Activated CD4-positive, alpha-beta memory T cell treated with anti-CD3 and anti-CD28 coated beads, Interleukin-2, amount 10 ng/mL, durations not matched to agents 7 days and 5 days (primary cell): ENCODE measurements around the gene NUDT13. TPM values are rescaled to one million over a fixed set of nuclear protein-coding genes. Genes with fewer than 3 reads are reported as not detected.
A peak's percentile ranks its signal among the peaks of the same experiment; 100 is the strongest.

Experiments
- CTCF ChIA-PET: fragments of 350-600 bp; sonication (Branson Sonifier 250); formaldehyde crosslinking; loops from one replicate; lab custom pipeline; 2021; ENCODE audit warnings: antibody characterized with exemption, inconsistent platforms; lab: Charles Lee
- POLR2A ChIA-PET: fragments of 350-600 bp; sonication (Branson Sonifier 250); formaldehyde crosslinking; loops from one replicate; lab custom pipeline; 2021; ENCODE audit warnings: antibody characterized with exemption; lab: Charles Lee
- DNase-seq: peaks from one replicate; pipeline ENCODE4 v3.0.0-alpha.2; 2020
- H3K27ac Mint-ChIP-seq: one replicate; pipeline ENCODE4 v1.8.0; 2021; ENCODE audit warnings: mild to moderate bottlenecking, mixed read lengths
- H3K27me3 Mint-ChIP-seq: one replicate; pipeline ENCODE4 v1.8.0; 2021; ENCODE audit warnings: mixed read lengths
- H3K36me3 Mint-ChIP-seq: one replicate; pipeline ENCODE4 v1.8.0; 2021; ENCODE audit warnings: low read depth, mixed read lengths
- H3K4me1 Mint-ChIP-seq: one replicate; pipeline ENCODE4 v1.8.0; 2021; ENCODE audit warnings: mixed read lengths
- H3K4me3 Mint-ChIP-seq: one replicate; pipeline ENCODE4 v1.8.0; 2021; ENCODE audit warnings: mild to moderate bottlenecking, mixed read lengths
- H3K9me3 Mint-ChIP-seq: one replicate; pipeline ENCODE4 v1.8.0; 2021; ENCODE audit warnings: mixed read lengths
- total RNA-seq, 2 experiments: library from RNA; stranded (reverse); gene quantifications; one replicate each; pipeline ENCODE4 v1.2.3, GENCODE V29; 2021

The NUDT13 gene
- 1 to 10 TPM; 1.5 to 1.6 TPM for total RNA-seq

DNA sequence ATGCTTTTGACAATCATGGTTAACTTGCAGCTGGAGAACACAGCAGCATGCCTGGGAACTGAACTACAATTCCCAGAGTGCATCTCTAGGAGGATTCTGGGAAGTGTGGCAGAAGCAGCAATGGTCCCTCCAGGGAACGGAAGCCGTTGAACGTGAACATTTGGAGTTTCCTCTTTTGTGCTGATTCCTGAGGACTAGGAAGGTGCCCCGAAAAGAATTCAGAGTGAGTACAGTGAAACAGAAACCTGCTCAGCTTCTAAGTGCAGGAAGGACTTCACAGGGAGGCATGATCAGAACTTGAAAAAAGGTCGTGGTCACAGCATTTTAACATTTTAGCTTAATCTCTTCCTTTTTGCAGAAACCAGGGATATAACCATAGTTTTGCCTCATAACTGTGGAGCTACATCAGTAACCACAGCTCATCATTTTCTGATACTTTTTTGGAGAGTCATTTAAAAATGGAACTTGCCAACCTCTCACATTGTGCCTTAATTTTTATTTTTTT lies at the start of gene NUDT13:
Gene NUDT13 (plus strand): TSS at position 111 of the 505 bp plus-strand sequence. CDS start 3,911 bp downstream, outside the sequence.
- ChIA-PET CTCF (interaction anchor here (0.5 to 5.3 kb wide), 4 partner anchors 9 to 212 kb away, joined by 3 to 65 read pairs (median 4); partner anchors contain the start of gene P4HA1), POLR2A (interaction anchor here (0.7 to 3.1 kb wide), 9 partner anchors 12 to 385 kb away, joined by 3 to 35 read pairs (median 3); partner anchors contain the start of genes DNAJC9, ECD, FAM149B1 and P4HA1)
- no peaks in the 10 kb centered on the region for H3K27me3 Mint-ChIP-seq
- H3K4me3 Mint-ChIP-seq: peak within 1 kb of the TSS; percentile 80
- peaks cover 13% of the 10 kb centered on the region for H3K4me1 Mint-ChIP-seq
- peaks cover 34% of the 10 kb centered on the region for H3K36me3 Mint-ChIP-seq
- H3K27ac Mint-ChIP-seq: peak within 1 kb of the TSS; percentile 81
- peaks cover 15% of the 10 kb centered on the region for H3K9me3 Mint-ChIP-seq
- DNase-seq: peak; percentile 46

DNA sequence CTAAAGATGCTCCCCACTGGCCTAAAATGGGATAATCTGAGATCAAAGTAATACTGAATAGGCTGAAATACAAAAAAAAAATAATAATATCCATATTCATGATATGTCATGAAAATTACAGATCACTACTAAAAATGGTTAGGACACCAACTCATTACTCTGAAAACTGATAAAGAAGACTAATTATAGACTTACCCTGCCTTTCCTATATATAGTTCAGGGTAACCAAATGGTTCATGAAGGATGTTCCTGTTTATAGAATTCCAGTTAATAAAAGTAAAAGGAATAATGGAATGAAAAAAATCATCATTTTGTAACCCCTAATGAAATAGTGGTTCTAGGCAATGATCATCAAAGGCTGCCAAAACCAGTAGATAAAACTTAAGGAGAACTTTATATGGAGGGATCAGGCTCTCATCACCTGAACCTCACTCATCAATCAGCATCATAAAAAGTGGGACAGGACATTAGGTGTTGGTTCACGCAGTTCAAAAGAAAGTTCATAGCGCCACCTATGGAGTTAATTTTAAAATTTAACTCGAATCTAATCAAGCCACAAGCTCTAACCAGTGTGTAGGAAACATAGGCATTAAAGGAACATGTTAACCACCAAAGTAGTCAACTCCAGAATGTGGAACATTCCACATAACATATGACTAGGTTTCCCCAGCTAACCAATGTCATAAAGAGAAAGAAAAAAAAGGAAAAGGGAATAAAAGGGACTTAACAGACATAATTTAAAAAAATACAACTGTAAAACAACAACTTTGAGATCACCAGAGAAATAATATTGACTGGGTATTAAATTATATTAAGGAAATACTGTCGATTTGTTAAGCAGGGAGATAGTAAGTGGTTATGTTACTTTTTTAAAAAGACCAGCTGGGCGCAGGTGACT lies 49.3 kb upstream of the NUDT13 start:
- no peak for DNase-seq
- POLR2A ChIA-PET: interaction anchor here (0.7 kb wide), 1 partner anchor 34 kb away, joined by 3 read pairs; no protein-coding TSS in a partner anchor
- Mint-ChIP-seq H3K4me1 (peaks cover 15% of the 10 kb centered on the region), H3K9me3 (no peaks in the 10 kb centered on the region), H3K27me3 (no peaks in the 10 kb centered on the region), H3K4me3 (no peak overlapping the region), H3K27ac (no peak overlapping the region), H3K36me3 (peaks cover 26% of the 10 kb centered on the region)
- CTCF ChIA-PET: interaction anchor here (0.6 to 4.3 kb wide), 13 partner anchors 8 to 1127 kb away, joined by 3 to 27 read pairs (median 4); partner anchors contain the start of gene P4HA1

DNA sequence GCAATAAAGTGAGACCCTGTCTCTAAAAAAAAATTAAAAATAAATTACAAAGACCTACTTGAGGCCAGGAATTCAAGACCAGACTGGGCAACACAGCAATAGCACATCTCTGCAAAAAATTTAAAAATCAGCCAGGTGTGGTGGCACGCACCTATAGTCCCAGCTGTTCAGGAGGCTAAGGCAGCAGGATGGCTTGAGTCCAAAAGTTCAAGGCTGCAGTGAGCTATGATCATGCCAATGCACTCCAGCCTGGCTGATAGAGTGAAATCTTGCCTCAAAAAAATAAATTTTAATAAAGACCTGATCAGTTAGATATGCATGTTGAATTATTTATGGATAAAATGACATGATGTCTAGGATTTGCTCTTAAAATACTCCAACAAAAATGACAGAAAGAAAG lies 48.5 kb upstream of the NUDT13 start:
- CTCF ChIA-PET: interaction anchor here (0.6 to 4.3 kb wide), 11 partner anchors 9 to 698 kb away, joined by 3 to 27 read pairs (median 5); partner anchors contain the start of gene P4HA1
- POLR2A ChIA-PET: interaction anchor here (0.7 kb wide), 1 partner anchor 34 kb away, joined by 3 read pairs; no protein-coding TSS in a partner anchor
- Mint-ChIP-seq H3K9me3 (no peaks in the 10 kb centered on the region), H3K27me3 (no peaks in the 10 kb centered on the region), H3K4me1 (peaks cover 15% of the 10 kb centered on the region), H3K27ac (no peak overlapping the region), H3K36me3 (peaks cover 26% of the 10 kb centered on the region), H3K4me3 (no peak overlapping the region)
- DNase-seq: no peak

DNA sequence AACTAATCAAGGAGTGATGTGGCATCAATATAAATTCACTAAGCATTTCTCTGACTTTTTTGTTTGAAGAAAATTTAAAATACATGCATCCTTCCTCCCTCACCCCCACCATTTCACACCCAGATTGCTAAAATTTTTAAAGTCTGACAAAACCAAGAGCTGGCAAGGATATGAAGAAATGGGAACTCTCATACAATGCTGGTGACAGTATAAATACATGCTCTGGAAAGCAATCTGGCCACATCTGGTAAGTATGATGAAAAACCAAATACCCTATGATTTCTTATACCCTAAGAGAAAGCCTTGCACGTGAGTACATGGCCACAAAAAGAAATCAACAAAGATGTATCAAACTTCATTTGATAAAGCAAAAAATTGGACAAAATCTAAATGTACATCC lies 44.8 kb upstream of the NUDT13 start:
- H3K4me1 Mint-ChIP-seq: peaks cover 9% of the 10 kb centered on the region
- CTCF ChIA-PET: no interaction called here
- no peaks in the 10 kb centered on the region for H3K27me3 Mint-ChIP-seq
- no peak overlapping the region for H3K4me3 Mint-ChIP-seq
- POLR2A ChIA-PET: interaction anchor here (1.1 kb wide), 1 partner anchor 31 kb away, joined by 3 read pairs; no protein-coding TSS in a partner anchor
- peaks cover 36% of the 10 kb centered on the region for H3K36me3 Mint-ChIP-seq
- no peak for DNase-seq
- H3K27ac Mint-ChIP-seq: no peak overlapping the region
- H3K9me3 Mint-ChIP-seq: no peaks in the 10 kb centered on the region

DNA sequence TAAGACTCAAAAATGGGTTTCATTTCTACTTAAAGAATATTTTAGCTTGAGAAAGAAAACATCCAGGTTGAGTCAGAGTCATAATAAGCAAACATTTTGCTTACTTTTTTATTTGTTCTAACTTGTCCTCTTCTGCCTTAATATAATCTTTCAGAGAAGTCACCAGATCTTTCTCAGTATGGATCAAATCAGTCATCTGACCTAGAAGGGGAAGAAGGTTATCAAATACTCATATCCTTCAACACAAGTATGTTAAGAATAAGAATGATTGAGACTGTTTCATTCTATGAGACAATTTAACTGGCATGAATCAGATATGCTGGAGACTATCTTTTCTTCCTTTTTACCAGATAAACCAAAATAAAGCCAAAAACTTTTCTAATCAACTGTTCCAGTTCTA lies 36.6 kb upstream of the NUDT13 start:
- H3K9me3 Mint-ChIP-seq: no peaks in the 10 kb centered on the region
- peaks cover 45% of the 10 kb centered on the region for H3K36me3 Mint-ChIP-seq
- DNase-seq: no peak
- no peaks in the 10 kb centered on the region for H3K27me3 Mint-ChIP-seq
- CTCF ChIA-PET: no interaction called here
- no peak overlapping the region for H3K27ac Mint-ChIP-seq
- POLR2A ChIA-PET: interaction anchor here (1.0 kb wide), 1 partner anchor 22 kb away, joined by 3 read pairs; no protein-coding TSS in a partner anchor
- H3K4me1 Mint-ChIP-seq: peaks cover 15% of the 10 kb centered on the region
- no peak overlapping the region for H3K4me3 Mint-ChIP-seq

DNA sequence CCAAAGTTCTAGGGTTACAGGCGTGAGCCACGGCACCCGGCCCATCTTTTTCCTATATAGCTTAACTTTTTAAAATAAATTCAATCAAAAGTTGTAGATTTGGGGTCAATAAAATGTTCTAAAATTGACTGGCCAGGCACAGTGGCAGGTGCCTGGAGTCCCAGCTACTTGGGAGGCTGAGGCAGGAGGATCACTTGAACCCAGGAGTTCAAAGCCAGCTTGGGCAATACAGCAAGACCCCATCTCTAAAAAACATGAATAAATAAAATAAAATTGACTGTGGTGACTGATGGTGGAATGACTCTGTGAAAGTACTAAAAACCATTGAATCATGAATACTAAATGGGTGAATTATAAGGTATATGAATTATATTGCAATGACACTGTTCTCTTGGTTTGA lies 34.4 kb upstream of the NUDT13 start:
- no peaks in the 10 kb centered on the region for H3K27me3 Mint-ChIP-seq
- H3K9me3 Mint-ChIP-seq: no peaks in the 10 kb centered on the region
- H3K4me1 Mint-ChIP-seq: peaks cover 17% of the 10 kb centered on the region
- no peak overlapping the region for H3K4me3 Mint-ChIP-seq
- H3K27ac Mint-ChIP-seq: no peak overlapping the region
- peaks cover 36% of the 10 kb centered on the region for H3K36me3 Mint-ChIP-seq
- DNase-seq: no peak
- ChIA-PET CTCF (interaction anchor here (0.8 to 3.6 kb wide), 2 partner anchors 14 to 20 kb away, joined by 4 to 34 read pairs; partner anchors contain the start of gene P4HA1), POLR2A (interaction anchor here (0.9 to 1.3 kb wide), 3 partner anchors 23 to 171 kb away, joined by 3 to 4 read pairs (median 3); no protein-coding TSS in a partner anchor)

DNA sequence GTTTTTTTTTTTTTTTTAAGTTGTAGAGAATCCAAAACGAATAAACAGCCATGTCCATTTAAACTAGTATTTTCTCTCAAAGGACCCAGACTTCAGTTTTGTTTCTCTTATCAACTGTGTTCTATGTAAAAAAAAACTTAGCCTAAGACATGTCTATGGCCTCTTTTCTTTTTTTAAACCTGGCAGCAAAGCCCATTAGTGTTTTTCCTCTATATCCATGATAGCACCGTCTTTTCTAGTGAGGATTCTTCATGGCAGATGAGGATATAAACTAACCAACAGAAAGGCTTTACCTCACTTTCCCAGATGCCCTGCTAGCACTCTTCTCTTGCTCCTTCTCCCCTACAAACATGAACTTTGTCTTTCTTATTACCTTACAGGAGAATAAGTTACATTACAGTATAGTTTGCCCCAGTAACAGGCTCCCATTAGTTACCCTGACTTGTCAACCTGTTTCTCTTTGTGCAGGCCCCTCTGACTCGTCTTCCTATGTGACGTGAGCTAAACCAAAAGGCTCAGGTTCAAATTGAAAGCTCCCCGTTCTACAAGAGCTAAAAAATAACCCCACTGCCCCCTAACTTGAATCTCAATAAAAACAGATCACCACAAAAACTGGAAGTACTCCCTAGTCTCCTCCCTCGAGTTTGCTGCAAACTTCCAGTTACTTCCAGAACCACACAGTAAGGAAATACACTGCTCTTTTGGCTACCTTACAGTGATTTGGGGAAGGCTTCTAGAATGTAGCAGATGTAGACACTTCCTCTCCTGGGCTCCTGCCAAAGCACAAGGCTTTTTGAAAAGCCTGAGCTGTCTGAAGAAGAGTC lies 33.7 kb upstream of the NUDT13 start:
- H3K4me3 Mint-ChIP-seq: no peak overlapping the region
- H3K27me3 Mint-ChIP-seq: no peaks in the 10 kb centered on the region
- POLR2A ChIA-PET: interaction anchor here (0.9 kb wide), 1 partner anchor 168 kb away, joined by 4 read pairs; no protein-coding TSS in a partner anchor
- peaks cover 17% of the 10 kb centered on the region for H3K4me1 Mint-ChIP-seq
- no peak for DNase-seq
- no peaks in the 10 kb centered on the region for H3K9me3 Mint-ChIP-seq
- H3K36me3 Mint-ChIP-seq: peaks cover 29% of the 10 kb centered on the region
- peak overlapping the region; percentile 79 for H3K27ac Mint-ChIP-seq
- CTCF ChIA-PET: interaction anchor here (0.5 to 3.6 kb wide), 4 partner anchors 15 to 211 kb away, joined by 3 to 34 read pairs (median 8); partner anchors contain the start of gene P4HA1

DNA sequence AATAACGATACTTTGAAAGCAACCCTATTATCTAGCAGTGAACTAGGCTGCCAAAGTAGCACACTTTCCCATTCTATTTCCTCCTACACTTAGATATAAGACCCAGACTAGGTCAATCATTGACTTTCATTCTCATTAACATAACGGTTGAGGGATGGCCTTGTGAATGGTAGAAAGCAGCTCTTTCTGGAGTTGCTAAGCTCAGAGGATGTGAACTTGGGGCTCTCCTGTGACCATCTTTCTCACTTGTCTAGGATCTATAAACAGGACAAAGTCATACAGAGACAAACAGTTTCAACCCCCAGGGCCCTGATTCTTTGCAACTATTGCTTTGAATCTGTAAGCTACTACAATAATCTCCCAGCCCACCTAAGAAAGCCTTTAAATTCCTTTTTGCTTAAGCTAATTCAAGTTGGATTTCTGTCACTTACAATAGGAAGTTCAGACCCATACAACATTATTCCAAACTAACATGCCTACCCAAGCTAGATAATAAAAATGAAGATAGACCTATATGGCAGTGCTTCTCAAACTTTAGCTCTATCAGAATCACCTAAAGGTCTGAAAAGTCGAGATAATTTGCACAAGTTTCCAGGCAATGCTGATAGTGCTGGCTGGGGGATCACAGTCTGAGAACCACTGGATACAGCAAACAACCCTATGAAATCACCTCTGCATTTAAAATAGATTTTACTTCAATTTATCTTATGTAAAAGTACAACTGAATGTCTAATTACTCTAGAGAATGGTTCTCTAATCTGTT lies 30.3 kb upstream of the NUDT13 start:
- no peaks in the 10 kb centered on the region for H3K9me3 Mint-ChIP-seq
- H3K4me3 Mint-ChIP-seq: no peak overlapping the region
- ChIA-PET CTCF (no interaction called here), POLR2A (interaction anchor here (1.0 to 1.2 kb wide), 2 partner anchors 13 to 16 kb away, joined by 3 to 5 read pairs; no protein-coding TSS in a partner anchor)
- H3K27ac Mint-ChIP-seq: no peak overlapping the region
- DNase-seq: no peak
- H3K36me3 Mint-ChIP-seq: peaks cover 14% of the 10 kb centered on the region
- H3K4me1 Mint-ChIP-seq: peaks cover 15% of the 10 kb centered on the region
- no peaks in the 10 kb centered on the region for H3K27me3 Mint-ChIP-seq

DNA sequence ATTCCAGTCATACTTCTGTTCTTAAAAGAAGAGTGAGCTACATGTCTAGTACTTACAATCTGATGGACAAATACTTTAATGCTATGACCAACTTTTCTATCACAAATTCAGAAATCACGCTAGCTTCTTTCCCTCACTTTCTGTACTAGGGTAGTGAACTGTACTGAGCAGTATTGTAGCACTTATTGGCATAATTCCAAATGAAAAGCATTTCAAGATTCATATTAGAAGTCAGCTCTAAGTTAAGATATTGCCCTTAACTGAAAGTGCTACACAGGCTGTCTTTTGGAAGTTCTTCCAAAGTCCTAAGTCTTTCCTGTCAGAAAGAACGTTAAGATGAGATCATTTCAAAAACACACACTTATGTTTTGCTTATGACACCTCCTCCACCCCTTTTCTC lies 27.0 kb upstream of the NUDT13 start:
- peaks cover 2% of the 10 kb centered on the region for H3K4me1 Mint-ChIP-seq
- no peaks in the 10 kb centered on the region for H3K27me3 Mint-ChIP-seq
- no peaks in the 10 kb centered on the region for H3K9me3 Mint-ChIP-seq
- no peak for DNase-seq
- H3K36me3 Mint-ChIP-seq: peaks cover 10% of the 10 kb centered on the region
- H3K27ac Mint-ChIP-seq: no peak overlapping the region
- ChIA-PET CTCF (interaction anchor here (1.6 to 1.8 kb wide), 2 partner anchors 12 to 22 kb away, joined by 4 to 7 read pairs; no protein-coding TSS in a partner anchor), POLR2A (interaction anchor here (0.5 to 1.8 kb wide), 2 partner anchors 13 to 16 kb away, joined by 3 to 5 read pairs; no protein-coding TSS in a partner anchor)
- H3K4me3 Mint-ChIP-seq: no peak overlapping the region

DNA sequence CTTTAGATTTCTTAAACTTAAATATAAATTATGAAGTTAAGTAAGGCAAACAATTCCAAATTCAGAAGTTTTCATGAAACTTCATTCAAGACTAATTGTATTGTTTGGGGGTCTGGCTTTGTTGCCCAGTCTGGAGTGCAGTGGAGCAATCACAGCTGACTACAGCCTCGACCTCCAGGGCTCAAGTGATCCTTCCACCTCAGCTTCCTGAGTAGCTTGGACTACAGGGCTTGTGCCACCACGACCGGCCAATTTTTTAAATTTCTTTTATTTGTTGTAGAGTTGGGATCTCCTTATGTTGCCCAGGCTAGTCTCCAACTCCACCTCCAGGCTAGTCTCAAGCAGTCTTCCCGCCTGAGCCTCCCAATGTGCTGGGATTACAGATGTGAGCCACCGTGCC lies 26.0 kb upstream of the NUDT13 start:
- Mint-ChIP-seq H3K9me3 (no peaks in the 10 kb centered on the region), H3K4me3 (no peak overlapping the region), H3K4me1 (peaks cover 6% of the 10 kb centered on the region), H3K27me3 (no peaks in the 10 kb centered on the region), H3K27ac (no peak overlapping the region), H3K36me3 (peaks cover 10% of the 10 kb centered on the region)
- no peak for DNase-seq
- ChIA-PET CTCF (interaction anchor here (0.9 to 1.8 kb wide), 3 partner anchors 11 to 23 kb away, joined by 3 to 7 read pairs (median 4); partner anchors contain the start of gene P4HA1), POLR2A (interaction anchor here (1.7 kb wide), 1 partner anchor 12 kb away, joined by 5 read pairs; no protein-coding TSS in a partner anchor)

DNA sequence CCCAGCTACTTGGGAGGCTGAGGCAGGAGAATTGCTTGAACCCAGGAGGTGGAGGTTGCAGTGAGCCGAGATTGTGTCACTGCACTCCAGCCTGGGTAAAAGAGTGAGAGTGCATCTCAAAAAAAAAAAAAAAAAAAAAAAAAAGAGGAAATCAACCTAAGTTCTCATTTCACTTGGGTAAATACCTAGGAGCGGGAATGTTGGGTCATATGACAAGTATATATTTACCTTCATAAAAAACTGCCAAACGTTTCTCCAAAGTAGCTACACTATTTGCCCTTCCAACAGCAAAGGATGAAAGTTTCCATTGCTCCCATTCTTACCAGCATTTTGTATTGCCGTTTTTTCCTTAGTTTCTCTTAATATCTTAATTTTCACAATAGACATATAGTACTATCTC lies 23.4 kb upstream of the NUDT13 start:
- H3K4me3 Mint-ChIP-seq: no peak overlapping the region
- peaks cover 5% of the 10 kb centered on the region for H3K4me1 Mint-ChIP-seq
- no peak overlapping the region for H3K27ac Mint-ChIP-seq
- peaks cover 6% of the 10 kb centered on the region for H3K36me3 Mint-ChIP-seq
- ChIA-PET CTCF (no interaction called here), POLR2A (no interaction called here)
- no peak for DNase-seq
- no peaks in the 10 kb centered on the region for H3K27me3 Mint-ChIP-seq
- H3K9me3 Mint-ChIP-seq: no peaks in the 10 kb centered on the region
